Breast epithelium (tissue), 3 donors: ENCODE measurements around the gene UBXN11.

Experiments
- CTCF ChIP-seq, 3 donors: fragments of 450-650 bp; IDR thresholded peaks; one replicate each; pipeline ENCODE4 v1.5.1; 2016 to 2017; ENCODE audit warnings: antibody characterized with exemption in 3 of 3, mild to moderate bottlenecking in 3 of 3, moderate library complexity in 3 of 3
- POLR2A ChIP-seq: fragments of 450-650 bp; IDR thresholded peaks from one replicate; pipeline ENCODE4 v1.6.1; 2016; ENCODE audit warnings: antibody characterized with exemption, mild to moderate bottlenecking, moderate library complexity
- POLR2AphosphoS5 ChIP-seq, 3 donors: sonication (generic); formaldehyde crosslinking; IDR thresholded peaks; one replicate each; pipeline ENCODE4 v1.6.1; 2017; ENCODE audit warnings: antibody characterized with exemption in 3 of 3

- TF ChIP-seq CTCF (IDR thresholded peaks at IDR 0.05) (no peak), POLR2A (no peak), POLR2AphosphoS5 (IDR thresholded peaks at IDR 0.05) (no peak)
These were observed 20.4 kb downstream of the UBXN11 start for GRCh38 chr1:26286064-26286416.
